ENCODE results near the gene RAPGEF4.

DNA sequence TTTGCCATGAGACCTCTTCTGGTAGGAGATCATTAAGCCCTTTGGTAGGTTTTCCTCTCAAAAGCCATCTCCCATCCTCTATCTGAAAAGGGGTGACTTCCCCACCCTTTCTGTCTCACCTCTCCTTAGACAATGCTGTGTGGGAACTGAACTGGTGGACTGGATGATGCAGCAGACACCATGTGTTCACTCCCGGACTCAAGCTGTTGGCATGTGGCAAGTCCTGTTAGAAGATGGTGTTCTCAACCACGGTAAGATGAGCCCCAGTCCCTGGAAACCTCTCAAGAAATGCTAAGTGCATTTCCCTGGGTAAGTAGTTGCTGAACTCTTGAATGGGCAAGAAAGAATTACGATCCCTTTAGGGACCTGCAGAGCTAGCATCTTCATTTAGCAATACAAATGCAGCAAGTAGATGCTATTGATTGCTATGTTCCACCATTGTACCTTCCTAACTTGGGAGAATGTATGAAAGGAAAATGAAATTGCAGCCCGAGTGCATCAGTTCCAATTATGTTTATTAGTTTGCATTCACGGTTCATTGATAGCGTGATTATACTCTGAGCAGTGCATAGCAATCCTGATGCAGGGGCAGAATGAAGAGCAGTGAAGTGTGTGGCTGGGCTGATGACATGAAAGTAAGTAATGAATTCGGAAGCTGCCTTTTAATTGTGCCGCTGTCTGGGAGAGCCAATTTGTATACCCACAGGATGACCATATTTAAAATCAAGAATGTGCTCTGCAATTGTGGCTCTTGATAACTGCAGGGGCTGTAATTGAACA, 230.0 kb downstream of the RAPGEF4 start:
- TF ChIP-seq GATA2 (IDR thresholded peaks at IDR 0.05; ENCODE audit: low read depth, low read length) (no peak), GATA3 (IDR thresholded peaks at IDR 0.05; ENCODE audit: low read depth, low read length) (no peak)
